Measurements from ENCODE around the gene ZNF675.
"Not testable (repeated sequence)": the region's sequence is repeated elsewhere in the genome, so short reads cannot be mapped to it uniquely, and the experiment has no call there.

DNA sequence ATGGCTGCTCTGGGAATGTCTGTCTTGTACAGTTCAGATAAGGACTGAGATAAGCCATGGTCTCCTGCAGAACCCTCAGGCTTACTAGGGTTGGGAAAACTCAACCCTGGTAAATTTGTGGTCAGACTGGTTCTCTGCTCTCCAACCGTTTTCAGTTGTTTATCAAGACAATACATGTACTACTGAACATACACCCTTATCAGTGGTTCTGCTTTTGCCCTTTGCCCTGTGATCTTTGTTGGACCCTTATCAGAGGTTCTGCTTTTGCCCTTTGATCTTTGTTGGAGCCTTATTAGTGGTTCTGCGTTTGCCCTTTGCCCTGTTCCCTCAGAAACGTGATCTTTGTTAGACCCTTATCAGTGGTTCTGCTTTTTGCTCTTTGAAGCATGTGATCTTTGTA, 37.2 kb downstream of the ZNF675 start:
- TF ChIP-seq, protein P1, sequence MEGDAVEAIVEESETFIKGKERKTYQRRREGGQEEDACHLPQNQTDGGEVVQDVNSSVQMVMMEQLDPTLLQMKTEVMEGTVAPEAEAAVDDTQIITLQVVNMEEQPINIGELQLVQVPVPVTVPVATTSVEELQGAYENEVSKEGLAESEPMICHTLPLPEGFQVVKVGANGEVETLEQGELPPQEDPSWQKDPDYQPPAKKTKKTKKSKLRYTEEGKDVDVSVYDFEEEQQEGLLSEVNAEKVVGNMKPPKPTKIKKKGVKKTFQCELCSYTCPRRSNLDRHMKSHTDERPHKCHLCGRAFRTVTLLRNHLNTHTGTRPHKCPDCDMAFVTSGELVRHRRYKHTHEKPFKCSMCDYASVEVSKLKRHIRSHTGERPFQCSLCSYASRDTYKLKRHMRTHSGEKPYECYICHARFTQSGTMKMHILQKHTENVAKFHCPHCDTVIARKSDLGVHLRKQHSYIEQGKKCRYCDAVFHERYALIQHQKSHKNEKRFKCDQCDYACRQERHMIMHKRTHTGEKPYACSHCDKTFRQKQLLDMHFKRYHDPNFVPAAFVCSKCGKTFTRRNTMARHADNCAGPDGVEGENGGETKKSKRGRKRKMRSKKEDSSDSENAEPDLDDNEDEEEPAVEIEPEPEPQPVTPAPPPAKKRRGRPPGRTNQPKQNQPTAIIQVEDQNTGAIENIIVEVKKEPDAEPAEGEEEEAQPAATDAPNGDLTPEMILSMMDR (IDR thresholded peaks at IDR 0.05; ENCODE audit: insufficient read depth, low read depth, low read length), result not testable (repeated sequence)
- not testable (repeated sequence) for TF ChIP-seq EZH2 (IDR thresholded peaks at IDR 0.05; ENCODE audit: insufficient read depth, low read length)
